Mesendoderm (in vitro differentiated cells): ENCODE data around the gene CEP128.

Experiments
- DNase-seq: peaks from one replicate; pipeline ENCODE4 v3.0.0; 2013
- H2AK5ac ChIP-seq: 2 replicates; pipeline ENCODE4 v1.6.1; 2013; ENCODE audit warnings: low read length, inconsistent platforms
- H2BK120ac ChIP-seq: 2 replicates; pipeline ENCODE4 v1.6.1; 2013; ENCODE audit warnings: low read depth, mild to moderate bottlenecking, low read length, moderate library complexity, mixed read lengths
- H2BK15ac ChIP-seq: replicated peaks from 2 replicates; pipeline ENCODE4 v1.6.1; 2013; ENCODE audit warnings: low read depth, mild to moderate bottlenecking, moderate library complexity
- H2BK5ac ChIP-seq: 2 replicates; pipeline ENCODE4 v1.6.1; 2013; ENCODE audit warnings: low read length, inconsistent platforms
- H3K18ac ChIP-seq: 2 replicates; pipeline ENCODE4 v1.6.1; 2013; ENCODE audit warnings: mild to moderate bottlenecking, low read length, mixed read lengths
- H3K23ac ChIP-seq: one replicate; pipeline ENCODE4 v1.6.1; 2013; ENCODE audit warnings: low read length
- H3K27ac ChIP-seq: 2 replicates; pipeline ENCODE4 v1.5.1; 2013; ENCODE audit warnings: low read depth, mild to moderate bottlenecking, inconsistent platforms, low read length, moderate library complexity
- H3K27me3 ChIP-seq: 2 replicates; pipeline ENCODE4 v1.6.1; 2013; ENCODE audit warnings: low read length, control low read depth, mild to moderate bottlenecking, inconsistent platforms; ENCODE audit not compliant: insufficient read depth, poor library complexity
- H3K36me3 ChIP-seq: 2 replicates; pipeline ENCODE4 v1.6.1; 2013; ENCODE audit warnings: low read length, inconsistent platforms; ENCODE audit not compliant: control insufficient read depth, insufficient read depth
- H3K4ac ChIP-seq: one replicate; pipeline ENCODE4 v1.6.1; 2013; ENCODE audit warnings: low read depth, mild to moderate bottlenecking, low read length, moderate library complexity
- H3K4me1 ChIP-seq: 2 replicates; pipeline ENCODE4 v1.6.1; 2013; ENCODE audit warnings: low read depth, low read length, inconsistent platforms; ENCODE audit not compliant: control insufficient read depth
- H3K4me2 ChIP-seq: 2 replicates; pipeline ENCODE4 v1.6.1; 2013; ENCODE audit warnings: low read length
- H3K4me3 ChIP-seq: 2 replicates; pipeline ENCODE4 v1.5.1; 2013; ENCODE audit warnings: mild to moderate bottlenecking, low read length
- H3K56ac ChIP-seq: one replicate; pipeline ENCODE4 v1.6.1; 2013; ENCODE audit warnings: low read length
- H3K79me1 ChIP-seq: 2 replicates; pipeline ENCODE4 v1.6.1; 2013; ENCODE audit warnings: low read length, inconsistent platforms
- H3K79me2 ChIP-seq: 2 replicates; pipeline ENCODE4 v1.6.1; 2013; ENCODE audit warnings: mild to moderate bottlenecking, low read length; ENCODE audit not compliant: control insufficient read depth, insufficient read depth
- H3K9ac ChIP-seq: 2 replicates; pipeline ENCODE4 v1.6.1; 2013; ENCODE audit warnings: low read length, inconsistent platforms
- H4K5ac ChIP-seq: one replicate; pipeline ENCODE4 v1.6.1; 2013; ENCODE audit warnings: low read length
- H4K8ac ChIP-seq: one replicate; pipeline ENCODE4 v1.6.1; 2013; ENCODE audit warnings: low read depth, mild to moderate bottlenecking, control low read depth, low read length, moderate library complexity
- WGBS: extraction: QIAGEN DNeasy Blood & Tissue Kit; methylation state at CpG from one replicate; pipeline ENCODE4 v1.1.7; 2013; ENCODE audit warnings: low lambda C conversion rate, missing lambda C conversion rate; ENCODE audit not compliant: insufficient coverage; ENCODE audit errors: extremely low coverage; 5-methylcytosine and 5-hydroxymethylcytosine counted together

The CEP128 gene

DNA sequence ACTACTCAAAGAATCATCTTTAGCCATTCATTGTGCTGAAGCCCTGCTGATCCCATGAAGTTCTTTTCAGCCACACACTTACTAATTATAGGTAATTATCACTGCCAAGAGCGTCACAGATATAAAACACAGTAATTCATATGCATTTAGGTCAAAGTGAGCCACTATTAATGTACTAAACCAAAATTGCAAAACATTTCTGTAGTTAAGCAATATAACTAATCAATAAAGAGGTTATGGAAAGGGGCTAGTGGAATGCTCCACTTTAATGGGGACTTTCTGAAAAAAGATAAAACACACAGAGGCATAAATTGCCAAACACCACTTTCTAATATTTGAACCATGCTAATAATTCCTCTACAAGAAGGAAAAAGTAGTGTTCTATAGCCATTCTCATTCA lies 6.8 kb upstream of the CEP128 start:
- Histone ChIP-seq H3K4me1 (no peaks in the 10 kb centered on the region), H3K79me1 (no peaks in the 10 kb centered on the region), H3K56ac (no peak overlapping the region), H2BK15ac (no peak overlapping the region), H3K9ac (no peak overlapping the region), H4K5ac (no peak overlapping the region), H3K23ac (no peak overlapping the region), H2AK5ac (no peak overlapping the region), H3K27ac (no peak overlapping the region), H2BK5ac (no peak overlapping the region), H3K4me2 (no peak overlapping the region), H3K4ac (no peak overlapping the region), H4K8ac (no peak overlapping the region), H3K18ac (no peak overlapping the region), H2BK120ac (no peak overlapping the region), H3K36me3 (no peaks in the 10 kb centered on the region), H3K79me2 (no peaks in the 10 kb centered on the region), H3K4me3 (no peak overlapping the region), H3K27me3 (no peaks in the 10 kb centered on the region)
- DNase-seq, result no peak
- no CpG with 5 or more reads among the region's 1 CpG for WGBS

DNA sequence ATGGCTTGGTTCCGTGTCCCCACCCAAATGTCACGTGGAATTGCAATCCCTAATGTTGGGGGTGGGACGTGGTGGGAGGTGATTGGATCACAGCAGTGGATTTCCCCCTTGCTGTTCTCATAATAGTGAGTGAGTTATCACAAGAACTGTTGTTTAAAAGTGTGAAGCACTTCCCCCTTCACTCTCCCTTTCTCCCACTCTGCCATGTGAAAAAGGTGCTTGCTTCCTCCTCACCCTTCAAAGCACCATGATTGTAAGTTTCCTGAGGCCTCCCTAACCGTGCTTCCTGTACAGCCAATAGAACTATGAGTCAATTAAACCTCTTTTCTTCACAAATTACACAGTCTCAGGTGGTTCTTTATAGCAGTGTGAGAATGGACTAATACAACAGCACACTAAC lies 5.3 kb upstream of the CEP128 start:
- Histone ChIP-seq H3K4ac (no peak overlapping the region), H3K79me2 (no peaks in the 10 kb centered on the region), H3K23ac (no peak overlapping the region), H2BK15ac (no peak overlapping the region), H3K56ac (no peak overlapping the region), H3K27me3 (no peaks in the 10 kb centered on the region), H3K27ac (no peak overlapping the region), H3K4me3 (no peak overlapping the region), H3K79me1 (no peaks in the 10 kb centered on the region), H4K5ac (no peak overlapping the region), H3K36me3 (no peaks in the 10 kb centered on the region), H2AK5ac (no peak overlapping the region), H2BK120ac (no peak overlapping the region), H3K9ac (no peak overlapping the region), H2BK5ac (no peak overlapping the region), H3K18ac (no peak overlapping the region), H3K4me2 (no peak overlapping the region), H3K4me1 (no peaks in the 10 kb centered on the region), H4K8ac (no peak overlapping the region)
- DNase-seq, result no peak
- no CpG with 5 or more reads among the region's 4 CpGs for WGBS

DNA sequence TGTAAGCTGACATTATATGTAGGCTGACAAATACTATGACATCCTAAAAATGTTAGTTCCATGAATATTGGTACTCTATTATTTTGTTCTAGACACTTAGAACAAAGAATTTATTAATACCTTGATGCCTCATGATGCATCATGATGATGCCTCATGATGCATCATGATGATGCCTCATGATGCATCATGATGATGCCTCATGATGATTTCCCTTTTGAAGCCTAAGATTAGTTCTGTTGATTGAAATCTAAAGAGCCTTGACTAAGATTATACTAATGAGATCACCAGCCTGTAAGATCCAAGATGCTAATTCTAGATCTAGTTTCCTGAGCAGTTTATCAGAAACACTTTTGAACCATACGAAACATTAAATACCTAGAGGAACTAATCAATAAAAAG lies 4.6 kb upstream of the CEP128 start:
- no peak overlapping the region for H3K4me2 ChIP-seq
- no CpG with 5 or more reads among the region's 1 CpG for WGBS
- no peak overlapping the region for H2BK15ac ChIP-seq
- H3K56ac ChIP-seq, result no peak overlapping the region
- no peak overlapping the region for H3K23ac ChIP-seq
- H3K4me3 ChIP-seq, result no peak overlapping the region
- H3K27me3 ChIP-seq, result no peaks in the 10 kb centered on the region
- H3K79me1 ChIP-seq, result no peaks in the 10 kb centered on the region
- H2AK5ac ChIP-seq, result no peak overlapping the region
- H2BK120ac ChIP-seq, result no peak overlapping the region
- no peaks in the 10 kb centered on the region for H3K79me2 ChIP-seq
- H3K36me3 ChIP-seq, result no peaks in the 10 kb centered on the region
- no peak overlapping the region for H3K27ac ChIP-seq
- no peak overlapping the region for H3K4ac ChIP-seq
- no peak overlapping the region for H4K5ac ChIP-seq
- DNase-seq, result no peak
- H2BK5ac ChIP-seq, result no peak overlapping the region
- H3K18ac ChIP-seq, result no peak overlapping the region
- H3K9ac ChIP-seq, result no peak overlapping the region
- no peaks in the 10 kb centered on the region for H3K4me1 ChIP-seq
- no peak overlapping the region for H4K8ac ChIP-seq

DNA sequence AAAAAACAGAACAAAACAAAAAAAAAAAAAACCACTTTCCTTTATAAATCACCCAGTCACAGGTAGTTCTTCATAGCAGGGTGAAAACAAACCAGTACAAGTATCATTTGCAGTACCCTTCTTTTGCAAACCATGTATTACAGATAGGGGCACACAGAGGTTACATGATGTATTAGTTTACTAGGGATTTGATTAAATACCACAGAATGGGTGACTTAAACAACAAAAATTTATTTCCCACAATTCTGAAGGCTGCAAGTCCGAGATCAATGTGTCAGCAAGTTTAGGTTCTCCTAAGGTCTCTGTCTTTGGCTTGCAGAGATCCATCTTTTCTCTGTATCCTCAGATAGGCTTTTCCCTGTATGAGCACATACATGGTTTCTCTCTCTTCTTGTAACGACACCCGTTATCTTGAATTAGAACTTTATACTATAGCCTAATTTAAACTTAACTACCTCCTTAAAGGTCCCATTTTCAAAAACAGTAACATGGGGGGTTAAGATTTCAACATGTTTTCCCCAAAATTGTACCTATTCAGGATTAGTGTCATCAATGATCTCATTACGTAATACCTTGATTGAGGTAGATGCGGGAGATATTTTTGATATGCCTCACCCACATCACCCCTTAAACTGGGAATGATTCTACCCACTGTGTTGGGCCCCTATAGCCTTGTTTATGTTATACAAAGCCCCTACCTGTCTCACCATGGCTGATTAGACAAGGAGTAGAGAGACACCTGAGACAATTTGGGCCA lies 3.5 kb upstream of the CEP128 start:
- H2BK120ac ChIP-seq, result no peak overlapping the region
- H3K18ac ChIP-seq, result no peak overlapping the region
- no peak overlapping the region for H4K5ac ChIP-seq
- peaks cover 3% of the 10 kb centered on the region for H3K79me2 ChIP-seq
- WGBS, result no CpG with 5 or more reads among the region's 5 CpGs
- H3K36me3 ChIP-seq, result no peaks in the 10 kb centered on the region
- H2BK15ac ChIP-seq, result no peak overlapping the region
- no peak overlapping the region for H4K8ac ChIP-seq
- no peak overlapping the region for H2BK5ac ChIP-seq
- H3K4me3 ChIP-seq, result no peak overlapping the region
- no peak overlapping the region for H3K23ac ChIP-seq
- H3K79me1 ChIP-seq, result peaks cover 5% of the 10 kb centered on the region
- no peak for DNase-seq
- no peaks in the 10 kb centered on the region for H3K4me1 ChIP-seq
- no peak overlapping the region for H3K27ac ChIP-seq
- no peak overlapping the region for H2AK5ac ChIP-seq
- no peak overlapping the region for H3K4me2 ChIP-seq
- no peak overlapping the region for H3K4ac ChIP-seq
- H3K56ac ChIP-seq, result no peak overlapping the region
- no peaks in the 10 kb centered on the region for H3K27me3 ChIP-seq
- no peak overlapping the region for H3K9ac ChIP-seq

DNA sequence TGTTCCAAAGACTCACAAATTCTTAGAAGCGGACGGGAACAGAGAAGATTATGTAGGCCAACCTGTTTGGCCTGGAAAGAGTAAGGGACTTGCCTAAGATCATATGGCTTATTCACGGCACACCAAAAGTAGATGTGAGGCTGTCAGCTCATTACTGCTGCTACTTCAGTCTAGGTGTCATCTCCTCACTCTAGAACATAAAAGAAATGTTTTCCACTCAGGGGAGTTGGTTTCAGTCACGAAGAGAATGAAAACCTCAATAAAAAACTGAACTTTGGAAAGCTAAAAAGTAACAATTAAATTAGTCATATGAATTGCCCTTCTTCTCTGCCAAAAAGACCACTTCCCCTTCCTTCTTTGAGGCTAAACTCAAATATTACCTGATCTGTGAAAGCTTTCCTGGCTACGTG lies 658 bp upstream of the CEP128 start:
- Histone ChIP-seq H3K4ac (peak overlapping the region; percentile 36), H2AK5ac (no peak overlapping the region), H3K4me1 (no peaks in the 10 kb centered on the region), H3K23ac (no peak overlapping the region), H3K56ac (peak overlapping the region; percentile 84), H3K27me3 (no peaks in the 10 kb centered on the region), H3K27ac (no peak overlapping the region), H3K9ac (peak overlapping the region; percentile 71), H3K18ac (peak overlapping the region; percentile 89), H3K79me1 (peaks cover 7% of the 10 kb centered on the region), H2BK5ac (no peak overlapping the region), H3K36me3 (no peaks in the 10 kb centered on the region), H4K8ac (no peak overlapping the region), H3K4me2 (peak overlapping the region; percentile 60), H3K4me3 (no peak overlapping the region), H4K5ac (no peak overlapping the region), H2BK120ac (no peak overlapping the region), H2BK15ac (no peak overlapping the region), H3K79me2 (peaks cover 3% of the 10 kb centered on the region)
- DNase-seq, result no peak
- no CpG with 5 or more reads among the region's 5 CpGs for WGBS

DNA sequence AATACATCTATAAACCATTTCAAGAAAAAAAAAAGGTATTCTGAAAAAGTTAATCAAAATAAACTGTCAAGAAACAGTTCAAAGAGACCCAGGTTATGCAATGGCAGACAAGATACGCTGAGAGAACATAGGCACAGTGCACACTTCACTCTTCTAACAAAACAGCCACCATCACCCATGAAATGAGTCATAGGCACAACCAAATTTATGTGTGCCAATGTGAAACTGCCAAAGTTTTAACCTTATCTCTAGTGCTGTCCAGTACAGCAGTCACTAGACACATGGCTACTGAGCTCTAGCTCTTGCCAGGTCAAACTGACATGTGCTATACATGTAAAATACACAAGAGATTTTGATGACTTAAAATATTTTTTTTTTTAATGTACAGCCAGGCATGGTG lies 1.4 kb downstream of the CEP128 start:
- no peak overlapping the region for H4K5ac ChIP-seq
- no peaks in the 10 kb centered on the region for H3K36me3 ChIP-seq
- no peak overlapping the region for H4K8ac ChIP-seq
- H2BK5ac ChIP-seq, result no peak overlapping the region
- DNase-seq, result no peak
- no peak overlapping the region for H3K27ac ChIP-seq
- no peak overlapping the region for H2BK15ac ChIP-seq
- no peaks in the 10 kb centered on the region for H3K4me1 ChIP-seq
- H3K79me1 ChIP-seq, result peaks cover 10% of the 10 kb centered on the region
- H3K4me3 ChIP-seq, result no peak overlapping the region
- H2BK120ac ChIP-seq, result no peak overlapping the region
- no CpG with 5 or more reads among the region's 1 CpG for WGBS
- H3K9ac ChIP-seq, result no peak overlapping the region
- H3K23ac ChIP-seq, result no peak overlapping the region
- no peak overlapping the region for H2AK5ac ChIP-seq
- H3K4me2 ChIP-seq, result no peak overlapping the region
- no peak overlapping the region for H3K56ac ChIP-seq
- H3K27me3 ChIP-seq, result no peaks in the 10 kb centered on the region
- H3K4ac ChIP-seq, result no peak overlapping the region
- no peak overlapping the region for H3K18ac ChIP-seq
- H3K79me2 ChIP-seq, result peaks cover 3% of the 10 kb centered on the region
